Endothelial cell of umbilical vein (primary cell): ENCODE measurements around the gene DEK. TPM values are rescaled to one million over a fixed set of nuclear protein-coding genes. Genes with fewer than 3 reads are reported as not detected.

Experiments used
- BruUV-seq: library from RNA; stranded (reverse); fragments of 400-500 nt; replicated peaks from 2 replicates; lab custom pipeline; 2021; lab: Mats Ljungman, UMichigan
- CTCF ChIA-PET: fragments of 300-600, 350-600 bp; sonication (Branson Sonifier 250); formaldehyde crosslinking; loops from one replicate; lab custom pipeline; 2021; ENCODE audit warnings: antibody characterized with exemption, inconsistent platforms; lab: Charles Lee
- POLR2A ChIA-PET: fragments of 300-600, 350-600 bp; sonication (Branson Sonifier 250); formaldehyde crosslinking; loops from one replicate; lab custom pipeline; 2021; ENCODE audit warnings: antibody characterized with exemption, inconsistent platforms; lab: Charles Lee
- DNase-seq: peaks from one replicate; pipeline ENCODE4 v3.0.0-alpha.2; 2011; ENCODE audit warnings: low read depth, low spot score
- FAIRE-seq: peaks from 2 replicates; lab custom pipeline; 2011; peaks lifted over from hg19 to GRCh38; lab: Jason Lieb, UNC
- H2AFZ ChIP-seq: 2 replicates; pipeline ENCODE4 v1.6.0; 2012; ENCODE audit warnings: low read depth, low read length, control low read depth, inconsistent platforms
- H3K27ac ChIP-seq: 2 replicates; pipeline ENCODE4 v1.5.1; 2011; ENCODE audit warnings: low read depth, mild to moderate bottlenecking, control low read depth, low read length, moderate library complexity; ENCODE audit not compliant: insufficient read depth
- H3K27me3 ChIP-seq, 2 experiments: 2 replicates each; pipeline versions ENCODE4 v1.6.0 to v1.6.1; 2011; ENCODE audit warnings: low read length in 2 of 2, mixed read lengths in 1 of 2; ENCODE audit not compliant: control insufficient read depth in 2 of 2, insufficient read depth in 2 of 2
- H3K36me3 ChIP-seq, 2 experiments: 2 replicates in 1 of 2; 3 replicates in 1 of 2; pipeline ENCODE4 v1.5.1; 2011; ENCODE audit warnings: low read length in 2 of 2, mild to moderate bottlenecking in 1 of 2, moderate library complexity in 1 of 2; ENCODE audit not compliant: control insufficient read depth in 2 of 2, insufficient read depth in 2 of 2; ENCODE audit errors: extremely low read depth in 1 of 2
- H3K4me1 ChIP-seq: 3 replicates; pipeline ENCODE4 v1.5.1; 2011; ENCODE audit warnings: mild to moderate bottlenecking, low read length; ENCODE audit not compliant: control insufficient read depth, insufficient read depth; ENCODE audit errors: extremely low read depth
- H3K4me2 ChIP-seq: 2 replicates; pipeline ENCODE4 v1.6.1; 2011; ENCODE audit warnings: low read length, control low read depth, mixed read lengths; ENCODE audit not compliant: insufficient read depth
- H3K4me3 ChIP-seq, 3 experiments: fragments of 200-600 bp in 1 of 3; sonication (generic), shearing (Covaris generic) in 1 of 3; replicated peaks in 1 of 3; 2 replicates each; pipeline ENCODE4 v1.5.1; 2011 to 2016; ENCODE audit warnings: control low read depth in 3 of 3, low read length in 3 of 3, mild to moderate bottlenecking in 2 of 3, inconsistent platforms in 1 of 3, low read depth in 1 of 3, moderate library complexity in 1 of 3; ENCODE audit not compliant: insufficient read depth in 1 of 3
- H3K79me2 ChIP-seq: 2 replicates; pipeline ENCODE4 v1.6.0; 2012; ENCODE audit warnings: low read length, inconsistent platforms; ENCODE audit not compliant: control insufficient read depth, insufficient read depth
- H3K9ac ChIP-seq: replicated peaks from 2 replicates; pipeline ENCODE3; 2011; ENCODE audit warnings: low read length, control low read depth; ENCODE audit not compliant: insufficient read depth; ENCODE audit errors: extremely low read depth
- H3K9me1 ChIP-seq: replicated peaks from 3 replicates; pipeline ENCODE4 v1.6.0; 2011; ENCODE audit warnings: mild to moderate bottlenecking, low read length; ENCODE audit not compliant: control insufficient read depth, insufficient read depth; ENCODE audit errors: extremely low read depth
- H3K9me3 ChIP-seq: replicated peaks from 2 replicates; pipeline ENCODE4 v1.5.1; 2012; ENCODE audit warnings: low read length, inconsistent platforms; ENCODE audit not compliant: control insufficient read depth, insufficient read depth
- H4K20me1 ChIP-seq: replicated peaks from 2 replicates; pipeline ENCODE3; 2011; ENCODE audit warnings: mild to moderate bottlenecking, low read length; ENCODE audit not compliant: control insufficient read depth, insufficient read depth; ENCODE audit errors: extremely low read depth
- EZH2 ChIP-seq: IDR thresholded peaks from 2 replicates; pipeline ENCODE4 v1.6.1; 2012; ENCODE audit warnings: borderline replicate concordance, low read depth, mild to moderate bottlenecking, moderate library complexity, low read length, inconsistent platforms; ENCODE audit not compliant: severe bottlenecking
- FOS ChIP-seq: IDR thresholded peaks from 2 replicates; pipeline ENCODE4 v1.6.1; 2011; ENCODE audit warnings: mild to moderate bottlenecking, low read length, moderate library complexity, borderline replicate concordance; ENCODE audit not compliant: insufficient read depth
- GATA2 ChIP-seq: IDR thresholded peaks from 2 replicates; pipeline ENCODE4 v1.7.0; 2011; ENCODE audit warnings: low read depth, mild to moderate bottlenecking, moderate library complexity, mixed read lengths, low read length; ENCODE audit not compliant: insufficient read length, insufficient read depth
- JUN ChIP-seq: IDR thresholded peaks from 2 replicates; pipeline ENCODE4 v1.6.1; 2011; ENCODE audit warnings: borderline replicate concordance, low read depth; ENCODE audit not compliant: insufficient read length, insufficient read depth
- MAX ChIP-seq: IDR thresholded peaks from 2 replicates; pipeline ENCODE4 v1.6.1; 2011; ENCODE audit not compliant: insufficient read depth, insufficient read length
- MYC ChIP-seq: IDR thresholded peaks from one replicate; pipeline ENCODE4 v1.6.1; 2011; ENCODE audit warnings: mild to moderate bottlenecking, low read depth, low read length
- POLR2A ChIP-seq: IDR thresholded peaks from 2 replicates; pipeline ENCODE4 v1.6.1; 2012; ENCODE audit warnings: low read depth, mild to moderate bottlenecking, control low read depth, low read length
- POLR2AphosphoS5 ChIP-seq: IDR thresholded peaks from 2 replicates; pipeline ENCODE4 v1.6.1; 2012; ENCODE audit warnings: low read depth, mild to moderate bottlenecking, control low read depth, low read length, moderate library complexity; ENCODE audit not compliant: insufficient read depth
- dilution Hi-C: fragments of 300-500 bp; cut with MboI; formaldehyde crosslinking; loops from one replicate; pipeline ENCODE4 v1.15.0; 2019; ENCODE audit warnings: low sequenced_read_pairs; ENCODE audit not compliant: extremely low pct_ligation_motif_present
- intact Hi-C: fragments of 100-400 bp; cut with micrococcal nuclease; formaldehyde crosslinking; loops from one replicate; pipeline ENCODE4 v1.10.0; 2022
- polyA plus RNA-seq, 4 experiments: library from polyadenylated mRNA; depleted of rRNA in 3 of 4; stranded (reverse) in 3 of 4; unstranded in 1 of 4; fragments of >200 nt; gene quantifications; 2 replicates each; pipeline versions ENCODE4 v1.2.1 to v1.2.3, GENCODE V29; 2011 to 2012; ENCODE audit warnings: missing spikeins in 1 of 4
- total RNA-seq: library from RNA; stranded (reverse); gene quantifications from 2 replicates; pipeline ENCODE4 v1.2.3, GENCODE V29; 2021
- TF ChIP-seq, protein P1 (sequence below), 2 donors: IDR thresholded peaks; 1 replicate in 1 of 2; 2 replicates in 1 of 2; pipeline ENCODE4 v1.5.1; 2011; ENCODE audit warnings: low read length in 2 of 2, mild to moderate bottlenecking in 2 of 2, moderate library complexity in 2 of 2, control low read depth in 1 of 2, inconsistent platforms in 1 of 2, low read depth in 1 of 2; ENCODE audit not compliant: insufficient read depth in 1 of 2; ENCODE audit errors: extremely low read depth in 1 of 2

Gene DEK
- total and polyA plus RNA-seq, 2 donors (not counting 3 experiments of a cell fraction or from before 2014, with no cell fraction given): 19.0 to 120 TPM

DNA sequence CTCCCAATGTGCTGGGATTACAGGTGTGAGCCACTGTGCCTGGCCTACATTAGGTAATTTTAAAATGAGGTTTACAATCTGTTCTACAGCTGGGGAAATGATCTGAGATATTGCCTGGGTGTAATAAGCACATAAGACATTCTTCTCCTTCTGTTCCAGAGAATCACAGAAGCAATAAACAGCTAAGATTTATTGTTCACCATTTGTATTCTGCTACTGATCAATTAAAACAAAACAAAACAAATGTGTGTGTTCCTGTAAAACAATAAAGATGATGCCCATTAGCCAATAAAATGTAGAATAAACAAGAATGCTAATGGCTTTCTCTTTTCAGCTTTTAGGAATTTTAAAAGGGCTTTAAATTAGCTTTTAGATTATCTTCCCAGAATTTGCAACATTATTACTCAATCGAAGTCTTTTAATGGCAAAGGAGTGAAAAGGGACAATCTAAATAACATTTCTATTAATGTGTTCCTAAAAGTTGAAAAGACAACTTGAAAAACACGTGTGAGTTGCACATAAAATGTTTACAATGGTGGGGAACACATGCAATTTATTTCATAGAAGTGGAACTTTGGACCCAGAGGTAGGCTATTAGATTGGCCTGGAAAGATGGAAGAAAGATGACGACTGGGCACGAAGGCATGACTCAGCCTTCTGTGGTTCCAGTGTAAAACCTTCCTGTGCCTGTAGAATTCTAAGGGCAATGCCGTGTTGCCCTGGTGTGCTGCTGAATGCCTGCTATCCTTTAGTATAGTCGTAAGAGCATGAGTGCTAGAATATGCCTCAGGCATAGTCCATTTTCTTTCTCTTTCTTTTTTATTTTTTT is 29.0 kb upstream of the DEK start:
- no peaks in the 10 kb centered on the region for H3K9me1 ChIP-seq
- no peak overlapping the region for H3K27ac ChIP-seq
- H3K27me3 ChIP-seq: peaks cover 0 to 1% of the 10 kb centered on the region in 2 experiments
- H3K4me2 ChIP-seq: no peak overlapping the region
- TF ChIP-seq, protein P1, sequence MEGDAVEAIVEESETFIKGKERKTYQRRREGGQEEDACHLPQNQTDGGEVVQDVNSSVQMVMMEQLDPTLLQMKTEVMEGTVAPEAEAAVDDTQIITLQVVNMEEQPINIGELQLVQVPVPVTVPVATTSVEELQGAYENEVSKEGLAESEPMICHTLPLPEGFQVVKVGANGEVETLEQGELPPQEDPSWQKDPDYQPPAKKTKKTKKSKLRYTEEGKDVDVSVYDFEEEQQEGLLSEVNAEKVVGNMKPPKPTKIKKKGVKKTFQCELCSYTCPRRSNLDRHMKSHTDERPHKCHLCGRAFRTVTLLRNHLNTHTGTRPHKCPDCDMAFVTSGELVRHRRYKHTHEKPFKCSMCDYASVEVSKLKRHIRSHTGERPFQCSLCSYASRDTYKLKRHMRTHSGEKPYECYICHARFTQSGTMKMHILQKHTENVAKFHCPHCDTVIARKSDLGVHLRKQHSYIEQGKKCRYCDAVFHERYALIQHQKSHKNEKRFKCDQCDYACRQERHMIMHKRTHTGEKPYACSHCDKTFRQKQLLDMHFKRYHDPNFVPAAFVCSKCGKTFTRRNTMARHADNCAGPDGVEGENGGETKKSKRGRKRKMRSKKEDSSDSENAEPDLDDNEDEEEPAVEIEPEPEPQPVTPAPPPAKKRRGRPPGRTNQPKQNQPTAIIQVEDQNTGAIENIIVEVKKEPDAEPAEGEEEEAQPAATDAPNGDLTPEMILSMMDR (IDR thresholded peaks at IDR 0.05; ENCODE audit: extremely low read depth in 1 of 2, insufficient read depth in 1 of 2, low read depth in 1 of 2, low read length in 2 of 2): no peak
- no peak overlapping the region for H2AFZ ChIP-seq
- CTCF ChIA-PET: no interaction called here
- DNase-seq: no peak
- POLR2A ChIA-PET: no interaction called here
- no TSS peak for BruUV-seq
- no peak for FAIRE-seq
- no peaks in the 10 kb centered on the region for H3K36me3 ChIP-seq
- H3K4me1 ChIP-seq: no peaks in the 10 kb centered on the region
- H3K9me3 ChIP-seq: no peaks in the 10 kb centered on the region
- no peak overlapping the region for H3K4me3 ChIP-seq
- no peaks in the 10 kb centered on the region for H4K20me1 ChIP-seq
- dilution Hi-C loops: no loop called here
- intact Hi-C loops: no loop called here
- no peaks in the 10 kb centered on the region for H3K79me2 ChIP-seq
- no peak overlapping the region for H3K9ac ChIP-seq

DNA sequence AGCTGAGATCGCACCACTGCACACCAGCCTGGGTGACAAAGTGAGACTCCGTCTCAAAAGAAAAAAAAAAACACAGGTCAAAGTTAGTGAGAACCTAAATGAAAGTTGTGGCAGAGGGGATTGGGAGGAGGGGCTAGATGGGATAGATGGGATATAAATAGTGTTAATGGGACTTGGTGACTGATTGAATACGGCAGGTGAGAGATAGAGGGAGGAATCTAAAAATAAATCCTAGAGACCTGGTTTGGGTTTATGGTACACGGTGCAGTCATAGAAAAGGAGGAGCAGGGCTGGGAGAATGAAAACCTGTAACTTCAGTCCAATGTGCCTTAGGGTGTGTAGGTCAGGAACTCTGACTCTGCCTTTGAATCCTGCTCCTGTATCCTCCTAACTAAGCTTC is 25.0 kb upstream of the DEK start:
- Histone ChIP-seq H3K79me2 (no peaks in the 10 kb centered on the region), H2AFZ (no peak overlapping the region), H3K36me3 (no peaks in the 10 kb centered on the region), H3K9me3 (no peaks in the 10 kb centered on the region), H3K4me1 (no peaks in the 10 kb centered on the region), H3K27me3 (peaks cover 1 to 2% of the 10 kb centered on the region in 2 experiments), H3K27ac (no peak overlapping the region), H3K4me3 (no peak overlapping the region), H3K4me2 (no peak overlapping the region), H3K9ac (no peak overlapping the region), H3K9me1 (no peaks in the 10 kb centered on the region), H4K20me1 (no peaks in the 10 kb centered on the region)
- DNase-seq (no peak), FAIRE-seq (no peak)
- intact Hi-C loops: no loop called here
- ChIA-PET POLR2A (no interaction called here), CTCF (no interaction called here)
- no TSS peak for BruUV-seq
- TF ChIP-seq GATA2 (no peak), JUN (no peak), MAX (no peak), MYC (no peak), POLR2A (no peak), FOS (no peak), EZH2 (no peak), POLR2AphosphoS5 (no peak)
- TF ChIP-seq, protein P1 (IDR thresholded peaks at IDR 0.05; ENCODE audit: extremely low read depth in 1 of 2, insufficient read depth in 1 of 2, low read depth in 1 of 2, low read length in 2 of 2): no peak
- dilution Hi-C loops: no loop called here
